ENCODE results near the gene SLC9A4.

SLC9A4 gene

GRCh38 chr2:102474785-102475184 is 1.8 kb downstream of the SLC9A4 start:
- no peak for DNase-seq (ENCODE audit: insufficient read length, low spot score)
- no peak for FAIRE-seq
- no peak for TF ChIP-seq CTCF (IDR thresholded peaks at IDR 0.05; ENCODE audit: insufficient read depth, missing control alignments)

- FAIRE-seq = no peak
- TF ChIP-seq CTCF (IDR thresholded peaks at IDR 0.05; ENCODE audit: insufficient read depth, missing control alignments) = no peak
- DNase-seq (ENCODE audit: insufficient read length, low spot score) = no peak
These were observed 5.9 kb downstream of the SLC9A4 start for GRCh38 chr2:102478686-102479470.

- DNase-seq (ENCODE audit: insufficient read length, low spot score) (no peak), FAIRE-seq (no peak)
- no peak for TF ChIP-seq CTCF (IDR thresholded peaks at IDR 0.05; ENCODE audit: insufficient read depth, missing control alignments)
These were observed 7.5 kb downstream of the SLC9A4 start for GRCh38 chr2:102480285-102481195.

- no peak for TF ChIP-seq CTCF (IDR thresholded peaks at IDR 0.05; ENCODE audit: insufficient read depth, missing control alignments)
- no peak for DNase-seq (ENCODE audit: insufficient read length, low spot score)
- no peak for FAIRE-seq
These were observed 8.9 kb downstream of the SLC9A4 start for GRCh38 chr2:102481931-102482330.

- FAIRE-seq (no peak), DNase-seq (ENCODE audit: insufficient read length, low spot score) (no peak)
- no peak for TF ChIP-seq CTCF (IDR thresholded peaks at IDR 0.05; ENCODE audit: insufficient read depth, missing control alignments)
These were observed 10.1 kb downstream of the SLC9A4 start for GRCh38 chr2:102483086-102483485.

DNA sequence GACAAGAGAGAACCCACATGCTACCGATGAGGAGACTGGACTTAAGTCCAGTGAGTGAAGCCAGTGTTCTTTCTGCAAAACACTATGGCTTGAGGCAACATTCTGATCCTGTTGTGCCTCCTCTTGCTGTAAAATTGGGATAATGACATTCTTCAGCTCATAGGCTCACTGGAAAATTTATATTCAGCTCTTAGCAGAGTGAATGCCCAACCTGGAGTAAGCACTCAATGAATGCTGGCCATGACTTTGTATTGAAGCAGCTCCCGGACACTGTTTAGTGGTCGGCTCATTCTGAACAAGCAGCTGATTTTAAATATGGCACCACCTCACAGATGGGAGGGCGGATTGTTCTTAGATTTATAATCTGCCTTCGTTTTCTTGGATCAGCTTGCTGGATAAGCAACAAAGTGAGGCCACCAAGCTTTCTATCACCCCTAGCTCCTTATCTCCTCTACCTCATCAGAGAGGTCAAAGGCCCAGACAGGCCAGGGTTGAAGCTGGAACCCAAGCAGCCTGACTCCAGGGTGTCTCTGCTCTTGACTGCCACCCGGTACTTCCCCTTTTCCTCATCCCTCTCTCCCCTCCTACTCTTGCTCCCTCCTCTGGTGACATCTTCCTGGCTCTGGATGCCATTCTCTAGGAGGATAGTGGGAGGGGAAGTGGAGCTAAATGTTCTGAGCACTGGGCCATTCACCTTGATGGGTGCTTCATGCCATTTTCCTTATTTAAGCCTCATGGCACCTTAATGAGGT is 11.5 kb downstream of the SLC9A4 start:
- FAIRE-seq = no peak

More for the DNA sequence above, 11.5 kb downstream of the SLC9A4 start:
- DNase-seq (ENCODE audit: insufficient read length, low spot score) = no peak
- no peak for TF ChIP-seq CTCF (IDR thresholded peaks at IDR 0.05; ENCODE audit: insufficient read depth, missing control alignments)

Data from D721Med (cell line).